HepG2 (cell line): ENCODE measurements around the gene TCN1. TPM values are rescaled to one million over a fixed set of nuclear protein-coding genes. Genes with fewer than 3 reads are reported as not detected.

Source experiments
- ATAC-seq: fragments of 200-7000 bp; cut with Tn5 transposase; 3 replicates; pipeline ENCODE4 v1.9.1; 2020; ENCODE audit warnings: mild to moderate bottlenecking, moderate library complexity
- BruUV-seq: library from RNA; stranded (reverse); fragments of 400-500 nt; replicated peaks from 2 replicates; lab custom pipeline; 2021; lab: Mats Ljungman, UMichigan
- CTCF ChIA-PET: fragments of 300-600 bp; formaldehyde crosslinking; extraction: SDS; loops from one replicate; lab custom pipeline; 2021; ENCODE audit warnings: low total read pairs, inconsistent platforms, low intra/inter-chr PET ratio; lab: Yijun Ruan, JAX
- POLR2A ChIA-PET: fragments of 350-600 bp; sonication (Branson Sonifier 250); formaldehyde crosslinking; loops from one replicate; lab custom pipeline; 2020; ENCODE audit warnings: antibody characterized with exemption, inconsistent platforms; lab: Yijun Ruan, JAX
- DNase-seq: peaks from one replicate; pipeline ENCODE4 v3.0.0-alpha.2; 2015; ENCODE audit warnings: low spot score
- FAIRE-seq: peaks from 3 replicates; lab custom pipeline; 2011; peaks lifted over from hg19 to GRCh38; lab: Jason Lieb, UNC
- H2AFZ ChIP-seq: one replicate; pipeline ENCODE4 v1.6.1; 2011; ENCODE audit warnings: low read length, inconsistent platforms
- H3K27ac ChIP-seq: fragments of 300-600 bp; 3 replicates; pipeline ENCODE4 v1.8.0; 2011; ENCODE audit warnings: mixed run types, mild to moderate bottlenecking, mixed read lengths, low read length, inconsistent platforms; ENCODE audit not compliant: insufficient read depth; ENCODE audit errors: extremely low read length
- H3K27me3 ChIP-seq, 2 experiments: fragments of 200-600 bp in 1 of 2; 2 replicates in 1 of 2; 3 replicates in 1 of 2; pipeline versions ENCODE4 v1.6.0 to v1.8.0; 2011; ENCODE audit warnings: low read length in 2 of 2, mild to moderate bottlenecking in 2 of 2, moderate library complexity in 2 of 2, inconsistent platforms in 1 of 2; ENCODE audit not compliant: insufficient read depth in 2 of 2, control insufficient read depth in 1 of 2
- H3K36me3 ChIP-seq, 2 experiments: fragments of 200-600 bp in 1 of 2; replicated peaks in 1 of 2; 2 replicates in 1 of 2; 3 replicates in 1 of 2; pipeline versions ENCODE4 v1.5.1 to v1.8.0; 2011; ENCODE audit warnings: low read length in 2 of 2, inconsistent platforms in 1 of 2; ENCODE audit not compliant: insufficient read depth in 2 of 2, control insufficient read depth in 1 of 2
- H3K4me1 ChIP-seq: 2 replicates; pipeline ENCODE4 v1.5.1; 2012; ENCODE audit warnings: low read length, inconsistent platforms; ENCODE audit not compliant: insufficient read depth
- H3K4me2 ChIP-seq: 2 replicates; pipeline ENCODE4 v1.6.0; 2011; ENCODE audit warnings: low read depth, low read length, inconsistent platforms
- H3K4me3 ChIP-seq, 3 experiments: fragments of 200-600 bp in 1 of 3; sonication (generic), shearing (Covaris generic) in 1 of 3; replicated peaks in 1 of 3; 2 replicates each; pipeline ENCODE4 v1.5.1; 2011 to 2016; ENCODE audit warnings: low read length in 3 of 3, inconsistent platforms in 2 of 3, low read depth in 2 of 3, mild to moderate bottlenecking in 2 of 3, control low read depth in 1 of 3, mixed read lengths in 1 of 3; ENCODE audit not compliant: insufficient read depth in 1 of 3
- H3K79me2 ChIP-seq: one replicate; pipeline ENCODE4 v1.6.1; 2011; ENCODE audit warnings: low read length, inconsistent platforms; ENCODE audit not compliant: insufficient read depth
- H3K9ac ChIP-seq: 2 replicates; pipeline ENCODE4 v1.6.0; 2011; ENCODE audit warnings: mild to moderate bottlenecking, low read depth, low read length, inconsistent platforms; ENCODE audit not compliant: insufficient read depth
- H3K9me3 ChIP-seq: 2 replicates; pipeline ENCODE4 v1.5.1; 2012; ENCODE audit warnings: mild to moderate bottlenecking, low read length
- H4K20me1 ChIP-seq: 2 replicates; pipeline ENCODE4 v1.6.0; 2011; ENCODE audit warnings: inconsistent platforms, mild to moderate bottlenecking, low read length, moderate library complexity; ENCODE audit not compliant: insufficient read depth
- ATF7 ChIP-seq, 2 experiments: fragments of 450-650 bp in 1 of 2; sonication (generic) in 1 of 2; formaldehyde crosslinking in 1 of 2; IDR thresholded peaks; 2 replicates each; pipeline versions ENCODE4 v1.4.0 to v1.6.1; 2016 to 2020; ENCODE audit warnings: antibody characterized with exemption in 1 of 2, mild to moderate bottlenecking in 1 of 2, missing genetic modification reagents in 1 of 2
- ATRX ChIP-seq: sonication (generic); formaldehyde crosslinking; IDR thresholded peaks from 2 replicates; pipeline ENCODE4 v1.4.0; 2020; ENCODE audit warnings: missing genetic modification reagents, borderline replicate concordance
- CREB1 ChIP-seq, 2 experiments: fragments of 450-650 bp in 1 of 2; IDR thresholded peaks; 2 replicates each; pipeline ENCODE4 v1.6.1; 2016 to 2017; ENCODE audit warnings: control low read depth in 1 of 2, mild to moderate bottlenecking in 1 of 2, missing compliant biosample characterization in 1 of 2, missing genetic modification characterization in 1 of 2
- ZNF792 ChIP-seq: IDR thresholded peaks from 2 replicates; pipeline ENCODE4 v1.6.1; 2016
- WGBS: methylation state at CpG from one replicate; pipeline ENCODE4 v1.1.6; 2017; ENCODE audit warnings: low lambda C conversion rate; 5-methylcytosine and 5-hydroxymethylcytosine counted together
- in situ Hi-C: cut with HindIII; loops from 2 replicates; pipeline ENCODE4 v1.10.0; 2017; ENCODE audit warnings: low pct_unique_long_range_greater_than_20kb; ENCODE audit not compliant: extremely low pct_ligation_motif_present
- intact Hi-C: fragments of 100-400 bp; cut with micrococcal nuclease; formaldehyde crosslinking; loops from one replicate; pipeline ENCODE4 v1.10.0; 2022; ENCODE audit not compliant: unreplicated experiment
- polyA plus RNA-seq, 8 experiments: library from polyadenylated mRNA; depleted of rRNA in 3 of 8; stranded (reverse) in 7 of 8; unstranded in 1 of 8; fragments of >200 nt; fragmentation: Illumina TruSeq in 4 of 8; extraction: Trizol in 4 of 8; gene quantifications; 2 replicates each; pipeline versions ENCODE4 v1.2.1 to v1.2.3, GENCODE V29; 2011 to 2016; ENCODE audit warnings: low read depth in 4 of 8, missing spikeins in 1 of 8, mixed read lengths in 1 of 8; ENCODE audit not compliant: insufficient read depth in 1 of 8
- total RNA-seq, 5 experiments: library from RNA; depleted of rRNA; stranded (reverse); fragments of >200 nt; fragmentation: Illumina TruSeq; extraction: Trizol; gene quantifications; 2 replicates each; pipeline ENCODE4 v1.2.3, GENCODE V29; 2016; ENCODE audit warnings: low read depth in 1 of 5
- TF ChIP-seq, protein P1 (sequence below): sonication (generic); formaldehyde crosslinking; IDR thresholded peaks from 2 replicates; pipeline ENCODE4 v1.4.0; 2020; ENCODE audit warnings: mild to moderate bottlenecking, missing genetic modification reagents
- TF ChIP-seq, protein P2 (sequence below): sonication (generic); formaldehyde crosslinking; IDR thresholded peaks from 2 replicates; pipeline ENCODE4 v1.4.0; 2020; ENCODE audit warnings: mild to moderate bottlenecking, missing genetic modification reagents
- TF ChIP-seq, protein P3 (sequence below): sonication (generic); formaldehyde crosslinking; IDR thresholded peaks from 2 replicates; pipeline ENCODE4 v1.5.1; 2020; ENCODE audit warnings: mild to moderate bottlenecking, missing genetic modification reagents, borderline replicate concordance

The TCN1 gene
- total and polyA plus RNA-seq, 2 of the 13 experiments (the other 11 are each of a cell fraction or from before 2014, with no cell fraction given): not detected

DNA sequence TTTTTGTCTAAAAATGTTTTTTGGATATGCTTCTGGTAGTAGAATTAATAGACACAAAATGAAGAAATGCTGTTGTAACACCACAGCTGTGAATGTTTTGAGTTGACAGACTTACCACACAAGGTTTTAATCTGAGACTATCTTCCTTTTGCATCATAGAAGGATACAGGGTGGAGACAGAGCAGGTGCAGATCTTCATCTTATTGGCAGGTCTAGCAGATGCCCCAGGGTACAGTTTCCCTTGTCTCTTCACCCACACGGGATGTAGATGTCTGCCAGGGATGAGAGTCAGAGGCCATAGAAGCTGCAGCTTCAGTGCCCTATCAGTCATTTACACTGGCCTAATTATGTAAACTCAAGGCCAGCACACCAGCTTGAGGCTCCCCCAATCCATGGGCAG is 13.3 kb upstream of the TCN1 start (continued):
- TF ChIP-seq, protein P1, sequence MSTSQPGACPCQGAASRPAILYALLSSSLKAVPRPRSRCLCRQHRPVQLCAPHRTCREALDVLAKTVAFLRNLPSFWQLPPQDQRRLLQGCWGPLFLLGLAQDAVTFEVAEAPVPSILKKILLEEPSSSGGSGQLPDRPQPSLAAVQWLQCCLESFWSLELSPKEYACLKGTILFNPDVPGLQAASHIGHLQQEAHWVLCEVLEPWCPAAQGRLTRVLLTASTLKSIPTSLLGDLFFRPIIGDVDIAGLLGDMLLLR (CRISPR knock-in tag): no peak
- TF ChIP-seq, protein P2, sequence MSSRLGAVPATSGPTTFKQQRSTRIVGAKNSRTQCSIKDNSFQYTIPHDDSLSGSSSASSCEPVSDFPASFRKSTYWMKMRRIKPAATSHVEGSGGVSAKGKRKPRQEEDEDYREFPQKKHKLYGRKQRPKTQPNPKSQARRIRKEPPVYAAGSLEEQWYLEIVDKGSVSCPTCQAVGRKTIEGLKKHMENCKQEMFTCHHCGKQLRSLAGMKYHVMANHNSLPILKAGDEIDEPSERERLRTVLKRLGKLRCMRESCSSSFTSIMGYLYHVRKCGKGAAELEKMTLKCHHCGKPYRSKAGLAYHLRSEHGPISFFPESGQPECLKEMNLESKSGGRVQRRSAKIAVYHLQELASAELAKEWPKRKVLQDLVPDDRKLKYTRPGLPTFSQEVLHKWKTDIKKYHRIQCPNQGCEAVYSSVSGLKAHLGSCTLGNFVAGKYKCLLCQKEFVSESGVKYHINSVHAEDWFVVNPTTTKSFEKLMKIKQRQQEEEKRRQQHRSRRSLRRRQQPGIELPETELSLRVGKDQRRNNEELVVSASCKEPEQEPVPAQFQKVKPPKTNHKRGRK: no peak
- TF ChIP-seq ATRX: no peak
- TF ChIP-seq, protein P3, sequence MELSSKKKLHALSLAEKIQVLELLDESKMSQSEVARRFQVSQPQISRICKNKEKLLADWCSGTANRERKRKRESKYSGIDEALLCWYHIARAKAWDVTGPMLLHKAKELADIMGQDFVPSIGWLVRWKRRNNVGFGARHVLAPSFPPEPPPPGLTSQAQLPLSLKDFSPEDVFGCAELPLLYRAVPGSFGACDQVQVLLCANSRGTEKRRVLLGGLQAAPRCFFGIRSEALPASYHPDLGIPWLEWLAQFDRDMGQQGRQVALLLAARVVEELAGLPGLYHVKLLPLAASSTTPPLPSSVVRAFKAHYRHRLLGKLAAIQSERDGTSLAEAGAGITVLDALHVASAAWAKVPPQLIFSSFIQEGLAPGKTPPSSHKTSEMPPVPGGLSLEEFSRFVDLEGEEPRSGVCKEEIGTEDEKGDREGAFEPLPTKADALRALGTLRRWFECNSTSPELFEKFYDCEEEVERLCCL (CRISPR knock-in tag): no peak

DNA sequence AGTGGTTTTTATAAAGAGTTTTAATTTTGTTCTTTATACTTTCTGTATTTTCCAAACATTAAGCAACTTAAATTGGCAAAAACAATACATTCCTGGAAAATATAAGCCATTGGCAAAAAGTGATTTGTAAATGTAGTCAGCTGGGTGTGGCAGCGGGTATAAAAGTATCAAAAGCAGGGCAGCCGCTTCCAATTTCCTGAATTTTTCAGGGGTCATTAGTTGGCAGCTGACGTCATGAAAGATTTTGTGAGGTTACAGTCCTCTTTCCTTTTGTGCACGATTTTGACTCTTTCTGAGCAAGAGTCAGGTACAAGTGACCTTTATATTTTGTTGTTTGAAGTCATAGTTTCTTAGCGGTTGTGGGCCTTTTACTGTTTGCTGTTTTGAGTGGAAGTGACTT is 12.3 kb upstream of the TCN1 start, which contains the start of gene OOSP3:
TSS of gene OOSP3 (plus strand) at position 208 of the 400 bp plus-strand sequence. CDS start at position 235, 27 bp downstream.
- H2AFZ ChIP-seq: no peak within 1 kb of the TSS
- H3K79me2 ChIP-seq: no peaks in the 10 kb centered on the region
- FAIRE-seq: no peak
- no peak within 1 kb of the TSS for H3K27ac ChIP-seq
- peaks cover 10% of the 10 kb centered on the region for H3K4me1 ChIP-seq
- BruUV-seq: no TSS peak
- TF ChIP-seq CREB1 (IDR thresholded peaks at IDR 0.05) (peak; percentile 86), CREB1 (CRISPR knock-in tag; IDR thresholded peaks at IDR 0.05) (no peak), ATF7 (IDR thresholded peaks at IDR 0.05) (0 out of 2 replicates have a peak, but pooled peaks have one; percentile 26), ATF7 (CRISPR knock-in tag; IDR thresholded peaks at IDR 0.05) (no peak), ZNF792 (no peak)
- no peaks in the 10 kb centered on the region for H3K36me3 ChIP-seq
- CTCF ChIA-PET: no interaction called here
- no peak within 1 kb of the TSS for H3K4me2 ChIP-seq
- POLR2A ChIA-PET: no interaction called here
- DNase-seq: no peak
- ATAC-seq: no peak
- no peak within 1 kb of the TSS for H3K9ac ChIP-seq
- WGBS: 18% methylated on average over 5 of the region's 5 CpGs
- H4K20me1 ChIP-seq: no peaks in the 10 kb centered on the region
- no peaks in the 10 kb centered on the region for H3K27me3 ChIP-seq
- intact Hi-C loops: no loop called here
- no peak within 1 kb of the TSS for H3K4me3 ChIP-seq
- in situ Hi-C loops: no loop called here
- no peaks in the 10 kb centered on the region for H3K9me3 ChIP-seq
